ENCODE measurements around the gene EHMT1. TPM values are rescaled to one million over a fixed set of nuclear protein-coding genes. Genes with fewer than 3 reads are reported as not detected.

EHMT1 gene
- total and polyA plus RNA-seq, 9 of the 15 experiments (the other 6 are each of a cell fraction or from before 2014, with no cell fraction given) = 2.2 to 76.0 (median 36.4) TPM

DNA sequence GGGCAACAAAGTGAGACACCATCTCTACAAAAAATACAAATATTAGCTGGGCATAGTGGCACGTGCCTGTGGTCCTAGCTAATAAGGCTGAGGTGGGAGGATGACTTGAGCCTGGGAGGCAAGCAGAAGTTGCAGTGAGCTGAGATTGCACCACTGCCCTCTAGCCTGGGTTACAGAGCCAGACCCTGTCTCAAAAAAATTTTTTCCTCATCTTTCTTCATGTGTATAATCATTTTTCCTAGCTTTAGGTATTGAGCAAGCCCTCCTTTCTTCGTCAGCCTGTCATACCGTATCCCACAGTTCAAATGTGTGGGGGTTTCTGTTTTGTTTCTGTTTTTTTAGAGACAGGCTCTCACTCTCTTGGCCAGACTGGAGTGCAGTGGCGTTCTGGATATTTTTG is 41.3 kb downstream of the EHMT1 start (continued):
- TF ChIP-seq, protein P1, sequence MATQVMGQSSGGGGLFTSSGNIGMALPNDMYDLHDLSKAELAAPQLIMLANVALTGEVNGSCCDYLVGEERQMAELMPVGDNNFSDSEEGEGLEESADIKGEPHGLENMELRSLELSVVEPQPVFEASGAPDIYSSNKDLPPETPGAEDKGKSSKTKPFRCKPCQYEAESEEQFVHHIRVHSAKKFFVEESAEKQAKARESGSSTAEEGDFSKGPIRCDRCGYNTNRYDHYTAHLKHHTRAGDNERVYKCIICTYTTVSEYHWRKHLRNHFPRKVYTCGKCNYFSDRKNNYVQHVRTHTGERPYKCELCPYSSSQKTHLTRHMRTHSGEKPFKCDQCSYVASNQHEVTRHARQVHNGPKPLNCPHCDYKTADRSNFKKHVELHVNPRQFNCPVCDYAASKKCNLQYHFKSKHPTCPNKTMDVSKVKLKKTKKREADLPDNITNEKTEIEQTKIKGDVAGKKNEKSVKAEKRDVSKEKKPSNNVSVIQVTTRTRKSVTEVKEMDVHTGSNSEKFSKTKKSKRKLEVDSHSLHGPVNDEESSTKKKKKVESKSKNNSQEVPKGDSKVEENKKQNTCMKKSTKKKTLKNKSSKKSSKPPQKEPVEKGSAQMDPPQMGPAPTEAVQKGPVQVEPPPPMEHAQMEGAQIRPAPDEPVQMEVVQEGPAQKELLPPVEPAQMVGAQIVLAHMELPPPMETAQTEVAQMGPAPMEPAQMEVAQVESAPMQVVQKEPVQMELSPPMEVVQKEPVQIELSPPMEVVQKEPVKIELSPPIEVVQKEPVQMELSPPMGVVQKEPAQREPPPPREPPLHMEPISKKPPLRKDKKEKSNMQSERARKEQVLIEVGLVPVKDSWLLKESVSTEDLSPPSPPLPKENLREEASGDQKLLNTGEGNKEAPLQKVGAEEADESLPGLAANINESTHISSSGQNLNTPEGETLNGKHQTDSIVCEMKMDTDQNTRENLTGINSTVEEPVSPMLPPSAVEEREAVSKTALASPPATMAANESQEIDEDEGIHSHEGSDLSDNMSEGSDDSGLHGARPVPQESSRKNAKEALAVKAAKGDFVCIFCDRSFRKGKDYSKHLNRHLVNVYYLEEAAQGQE (IDR thresholded peaks at IDR 0.05; ENCODE audit: borderline replicate concordance) = no peak
- TF ChIP-seq, protein P1 (CRISPR knock-in tag; IDR thresholded peaks at IDR 0.05; ENCODE audit: low read depth) = no peak
- no peak for TF ChIP-seq YY1 (IDR thresholded peaks at IDR 0.05; ENCODE audit: borderline replicate concordance in 1 of 3, control insufficient read depth in 1 of 3, extremely low read depth in 1 of 3, insufficient read depth in 3 of 3, insufficient read length in 1 of 3, insufficient replicate concordance in 2 of 3, low read depth in 1 of 3, low read length in 2 of 3)
- no peak for TF ChIP-seq ERF (CRISPR knock-in tag; IDR thresholded peaks at IDR 0.05)
- no peak for TF ChIP-seq ETS2 (tag; IDR thresholded peaks at IDR 0.05; ENCODE audit: borderline replicate concordance, poor library complexity, severe bottlenecking)
- no peak for TF ChIP-seq SRSF1 (IDR thresholded peaks at IDR 0.05; ENCODE audit: low read depth, low read length)
- no peak for TF ChIP-seq ZNF785 (CRISPR knock-in tag; IDR thresholded peaks at IDR 0.05)
- no peak for TF ChIP-seq SOX6 (IDR thresholded peaks at IDR 0.05)
